ENCODE data around the gene CCDC88B. TPM values are rescaled to one million over a fixed set of nuclear protein-coding genes. Genes with fewer than 3 reads are reported as not detected.

Gene CCDC88B
- total and polyA plus RNA-seq, 2 experiments from 2014 or later = 4.9 to 10.0 TPM

GRCh38 chr11:64387916-64388315, 47.9 kb downstream of the CCDC88B start:
- Histone ChIP-seq H3K9me2 (replicated peaks; ENCODE audit: insufficient read depth) (no peaks in the 10 kb centered on the region), H3K4me1 (ENCODE audit: insufficient read depth) (no peaks in the 10 kb centered on the region), H3K27me3 (no peaks in the 10 kb centered on the region), H3K9me3 (ENCODE audit: low read depth) (no peaks in the 10 kb centered on the region), H4K20me1 (ENCODE audit: insufficient read depth, poor library complexity, severe bottlenecking) (no peaks in the 10 kb centered on the region), H3K4me3 (no peak overlapping the region), H3K79me2 (no peaks in the 10 kb centered on the region), H3K36me3 (replicated peaks; ENCODE audit: insufficient read depth, low read depth) (no peaks in the 10 kb centered on the region), H3K4me2 (no peak overlapping the region), H2AFZ (no peak overlapping the region), H3K27ac (no peak overlapping the region)
- no peak for DNase-seq (ENCODE audit: low spot score)
- TF ChIP-seq EZH2 (IDR thresholded peaks at IDR 0.05; ENCODE audit: borderline replicate concordance) = no peak
- no peak for TF ChIP-seq CTCF (IDR thresholded peaks at IDR 0.05; ENCODE audit: poor library complexity)
- TF ChIP-seq EZH2phosphoT487 (IDR thresholded peaks at IDR 0.05; ENCODE audit: low read depth, severe bottlenecking, unreplicated experiment) = no peak

- Histone ChIP-seq H3K4me3 (no peak overlapping the region), H2AFZ (no peak overlapping the region), H3K79me2 (no peaks in the 10 kb centered on the region), H4K20me1 (ENCODE audit: insufficient read depth, poor library complexity, severe bottlenecking) (no peaks in the 10 kb centered on the region), H3K27me3 (no peaks in the 10 kb centered on the region), H3K4me1 (ENCODE audit: insufficient read depth) (no peaks in the 10 kb centered on the region), H3K9me3 (ENCODE audit: low read depth) (no peaks in the 10 kb centered on the region), H3K27ac (no peak overlapping the region), H3K36me3 (replicated peaks; ENCODE audit: insufficient read depth, low read depth) (no peaks in the 10 kb centered on the region), H3K4me2 (no peak overlapping the region), H3K9me2 (replicated peaks; ENCODE audit: insufficient read depth) (no peaks in the 10 kb centered on the region)
- WGBS (ENCODE audit: low lambda C conversion rate, missing lambda C conversion rate) = 71% methylated on average over 10 of the region's 10 CpGs
- no peak for DNase-seq (ENCODE audit: low spot score)
- no peak for TF ChIP-seq CTCF (IDR thresholded peaks at IDR 0.05; ENCODE audit: poor library complexity)
- no peak for TF ChIP-seq EZH2 (IDR thresholded peaks at IDR 0.05; ENCODE audit: borderline replicate concordance)
- TF ChIP-seq EZH2phosphoT487 (IDR thresholded peaks at IDR 0.05; ENCODE audit: low read depth, severe bottlenecking, unreplicated experiment) = no peak
Observed at GRCh38 chr11:64388894-64389293, 48.9 kb downstream of the CCDC88B start.

- no peaks in the 10 kb centered on the region for H3K27me3 ChIP-seq
- WGBS (ENCODE audit: low lambda C conversion rate, missing lambda C conversion rate) = 95% methylated on average over 2 of the region's 2 CpGs
- no peak overlapping the region for H3K4me2 ChIP-seq
- no peak for DNase-seq (ENCODE audit: low spot score)
- H3K4me1 ChIP-seq (ENCODE audit: insufficient read depth) = no peaks in the 10 kb centered on the region
- H3K9me3 ChIP-seq (ENCODE audit: low read depth) = no peaks in the 10 kb centered on the region
- H3K36me3 ChIP-seq (replicated peaks; ENCODE audit: insufficient read depth, low read depth) = no peaks in the 10 kb centered on the region
- no peak overlapping the region for H3K27ac ChIP-seq
- H3K9me2 ChIP-seq (replicated peaks; ENCODE audit: insufficient read depth) = no peaks in the 10 kb centered on the region
- no peak overlapping the region for H2AFZ ChIP-seq
- no peak for TF ChIP-seq EZH2phosphoT487 (IDR thresholded peaks at IDR 0.05; ENCODE audit: low read depth, severe bottlenecking, unreplicated experiment)
- TF ChIP-seq CTCF (IDR thresholded peaks at IDR 0.05; ENCODE audit: poor library complexity) = no peak
- no peak for TF ChIP-seq EZH2 (IDR thresholded peaks at IDR 0.05; ENCODE audit: borderline replicate concordance)
- H3K4me3 ChIP-seq = no peak overlapping the region
- H4K20me1 ChIP-seq (ENCODE audit: insufficient read depth, poor library complexity, severe bottlenecking) = no peaks in the 10 kb centered on the region
- H3K79me2 ChIP-seq = no peaks in the 10 kb centered on the region
Observed at GRCh38 chr11:64389851-64390250, 49.8 kb downstream of the CCDC88B start.

- H4K20me1 ChIP-seq (ENCODE audit: insufficient read depth, poor library complexity, severe bottlenecking) = no peaks in the 10 kb centered on the region
- H3K4me3 ChIP-seq = no peak overlapping the region
- WGBS (ENCODE audit: low lambda C conversion rate, missing lambda C conversion rate) = 97% methylated on average over 3 of the region's 3 CpGs
- no peaks in the 10 kb centered on the region for H3K27me3 ChIP-seq
- TF ChIP-seq EZH2phosphoT487 (IDR thresholded peaks at IDR 0.05; ENCODE audit: low read depth, severe bottlenecking, unreplicated experiment) (no peak), EZH2 (IDR thresholded peaks at IDR 0.05; ENCODE audit: borderline replicate concordance) (no peak), CTCF (IDR thresholded peaks at IDR 0.05; ENCODE audit: poor library complexity) (no peak)
- peaks cover 2% of the 10 kb centered on the region for H3K4me1 ChIP-seq (ENCODE audit: insufficient read depth)
- no peaks in the 10 kb centered on the region for H3K36me3 ChIP-seq (replicated peaks; ENCODE audit: insufficient read depth, low read depth)
- no peaks in the 10 kb centered on the region for H3K79me2 ChIP-seq
- H3K27ac ChIP-seq = no peak overlapping the region
- H2AFZ ChIP-seq = no peak overlapping the region
- H3K9me2 ChIP-seq (replicated peaks; ENCODE audit: insufficient read depth) = no peaks in the 10 kb centered on the region
- H3K9me3 ChIP-seq (ENCODE audit: low read depth) = no peaks in the 10 kb centered on the region
- DNase-seq (ENCODE audit: low spot score) = no peak
- no peak overlapping the region for H3K4me2 ChIP-seq
Observed at GRCh38 chr11:64390558-64390957, 50.6 kb downstream of the CCDC88B start.
